NCI-H345 (cell line): ENCODE measurements around the gene LRRFIP1.
A peak's percentile ranks its signal among the peaks of the same experiment; 100 is the strongest.
"Not testable (repeated sequence)": the region's sequence is repeated elsewhere in the genome, so short reads cannot be mapped to it uniquely, and the experiment has no call there.

ENCODE experiments used
- DNase-seq: peaks from one replicate; lab custom pipeline; 2025; lab: John Stamatoyannopoulos, UW

Gene LRRFIP1

DNA sequence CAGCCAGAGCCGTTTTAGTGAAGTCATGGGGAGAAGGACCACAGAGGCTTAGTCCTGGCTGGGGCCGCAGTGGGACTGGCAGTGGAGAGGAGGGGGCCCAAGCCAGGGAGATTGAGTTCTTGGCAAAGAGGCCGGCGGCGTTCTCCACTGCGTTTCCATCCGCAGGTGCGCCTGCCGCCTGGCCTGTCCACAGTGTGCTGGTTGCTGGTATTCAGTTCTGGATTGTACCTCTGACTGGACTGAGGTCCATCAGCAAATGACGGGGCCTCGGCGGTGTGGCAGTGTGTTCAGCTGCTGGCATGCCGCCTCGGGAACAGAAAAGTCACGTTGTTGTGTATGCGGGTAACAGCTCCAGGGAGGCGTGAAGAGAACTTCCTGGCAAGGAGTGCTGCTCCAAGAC is 36.8 kb downstream of the LRRFIP1 start:
- no peak for DNase-seq

DNA sequence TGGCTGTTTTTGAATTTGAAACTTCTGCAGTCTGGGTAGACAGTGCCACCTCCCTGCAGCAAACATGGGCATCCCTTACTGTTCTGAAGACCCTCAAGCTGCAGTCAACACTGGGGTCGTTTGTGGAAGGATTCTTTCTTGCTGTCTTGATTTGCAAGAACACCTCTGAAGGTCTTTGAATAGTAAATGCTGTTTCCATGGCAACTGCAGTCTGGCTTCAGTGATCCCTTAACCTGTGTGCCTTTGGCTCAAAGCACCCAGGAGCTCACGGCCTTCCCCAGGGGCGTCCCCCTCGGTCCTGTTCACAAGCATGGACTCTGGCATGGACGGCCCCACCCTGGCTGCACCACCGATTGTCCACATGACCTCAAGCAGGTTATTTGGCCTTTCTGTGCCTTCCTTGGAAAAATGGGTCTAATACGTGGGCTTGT is 38.3 kb downstream of the LRRFIP1 start:
- no peak for DNase-seq

- no peak for DNase-seq
Measured at GRCh38 chr2:237666606-237667005, 39.2 kb downstream of the LRRFIP1 start.

GRCh38 chr2:237667050-237667576 is 39.7 kb downstream of the LRRFIP1 start:
- DNase-seq = not testable (repeated sequence)

DNA sequence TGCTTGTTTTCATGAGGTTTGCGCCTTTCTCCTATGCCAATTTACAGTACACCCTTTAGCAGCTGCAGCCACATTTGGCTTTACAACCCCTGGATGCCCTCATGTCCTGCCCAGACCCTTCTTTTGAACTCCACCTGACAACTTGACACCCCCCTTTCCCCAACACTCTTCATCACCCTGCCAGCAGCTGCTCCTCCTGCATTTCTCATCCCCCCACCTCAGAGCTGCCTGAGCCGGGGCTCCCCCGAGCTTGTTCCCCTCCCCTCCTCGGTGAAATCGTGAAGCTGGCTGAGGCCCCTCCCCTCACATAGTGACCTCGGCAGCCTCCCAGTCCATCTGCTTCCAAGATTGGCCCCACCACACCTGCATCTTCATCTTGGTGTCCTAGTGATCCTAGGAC is 40.5 kb downstream of the LRRFIP1 start:
- DNase-seq = no peak

- no peak for DNase-seq
Measured at GRCh38 chr2:237668440-237668839, 41.1 kb downstream of the LRRFIP1 start.

- DNase-seq = no peak
Measured at GRCh38 chr2:237669283-237669627, 41.9 kb downstream of the LRRFIP1 start.

- peak; percentile 81 for DNase-seq
Measured at GRCh38 chr2:237669628-237670392, 42.4 kb downstream of the LRRFIP1 start.

DNA sequence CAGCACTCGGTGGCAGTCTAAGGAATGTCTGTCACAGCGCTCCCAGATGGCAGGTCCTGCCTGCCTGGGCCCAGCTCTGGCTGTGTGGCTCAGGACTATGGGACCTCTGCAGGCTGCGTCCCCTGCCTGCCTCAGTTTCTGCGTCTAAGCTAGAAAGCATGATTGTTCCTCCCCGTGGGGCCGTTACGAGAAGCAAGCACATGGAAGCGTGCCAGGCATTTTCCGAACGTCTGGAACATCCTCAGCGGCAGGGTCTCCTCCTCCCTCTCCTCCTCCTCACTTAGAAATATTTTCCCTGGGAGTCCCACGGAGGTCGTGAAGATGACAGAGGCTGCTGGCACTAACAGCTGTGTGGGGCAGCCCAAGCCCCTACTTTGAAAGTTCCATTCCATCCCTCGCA is 43.3 kb downstream of the LRRFIP1 start:
- no peak for DNase-seq

- no peak for DNase-seq
Measured at GRCh38 chr2:237671466-237672138, 44.2 kb downstream of the LRRFIP1 start.

GRCh38 chr2:237672731-237673129 is 45.3 kb downstream of the LRRFIP1 start:
- no peak for DNase-seq

DNA sequence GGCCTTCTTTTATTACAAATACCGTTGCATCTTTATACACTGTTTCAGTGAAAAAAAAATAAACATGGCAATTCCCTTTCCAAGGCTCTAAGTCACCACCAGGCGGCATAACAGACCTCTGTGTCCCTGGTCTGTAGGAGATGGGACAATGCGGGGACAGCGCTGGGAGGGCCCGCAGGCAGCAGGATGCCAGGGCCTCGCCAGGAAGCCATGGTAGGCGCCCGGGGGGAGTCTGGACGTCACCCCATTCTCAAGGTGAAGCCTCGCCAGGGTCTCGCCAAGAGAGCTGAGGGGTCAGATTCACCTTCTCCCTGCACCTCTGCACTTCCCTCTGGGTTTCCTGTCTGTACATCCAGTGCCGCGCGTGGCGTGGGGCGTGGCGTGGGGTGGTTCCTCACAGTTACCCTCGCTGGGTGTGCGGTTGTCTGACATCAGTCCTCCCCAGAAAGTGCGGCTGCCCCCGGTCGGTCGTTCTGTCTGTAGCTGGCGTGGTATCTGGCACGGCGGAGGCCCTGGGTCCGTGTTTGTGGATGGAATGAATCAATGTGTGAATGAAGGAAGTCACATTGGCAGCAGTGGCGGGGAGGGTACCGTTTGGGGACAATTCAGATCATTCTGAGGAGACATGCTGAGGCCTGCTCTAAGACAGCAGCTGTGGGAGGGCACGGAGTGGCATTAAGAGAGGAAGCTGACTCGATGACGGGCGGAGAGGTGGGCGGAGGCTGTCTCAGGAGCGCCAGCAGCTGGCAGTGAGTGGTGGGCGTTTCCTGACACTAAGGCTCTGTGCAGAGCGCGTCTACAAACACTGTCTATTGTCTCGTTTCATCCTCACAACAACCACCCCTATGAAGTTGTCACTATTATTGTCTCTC is 46.0 kb downstream of the LRRFIP1 start:
- peak; percentile 96 for DNase-seq

- peak; percentile 48 for DNase-seq
Measured at GRCh38 chr2:237674731-237675276, 47.4 kb downstream of the LRRFIP1 start.

GRCh38 chr2:237675316-237675715 is 47.9 kb downstream of the LRRFIP1 start:
- no peak for DNase-seq

DNA sequence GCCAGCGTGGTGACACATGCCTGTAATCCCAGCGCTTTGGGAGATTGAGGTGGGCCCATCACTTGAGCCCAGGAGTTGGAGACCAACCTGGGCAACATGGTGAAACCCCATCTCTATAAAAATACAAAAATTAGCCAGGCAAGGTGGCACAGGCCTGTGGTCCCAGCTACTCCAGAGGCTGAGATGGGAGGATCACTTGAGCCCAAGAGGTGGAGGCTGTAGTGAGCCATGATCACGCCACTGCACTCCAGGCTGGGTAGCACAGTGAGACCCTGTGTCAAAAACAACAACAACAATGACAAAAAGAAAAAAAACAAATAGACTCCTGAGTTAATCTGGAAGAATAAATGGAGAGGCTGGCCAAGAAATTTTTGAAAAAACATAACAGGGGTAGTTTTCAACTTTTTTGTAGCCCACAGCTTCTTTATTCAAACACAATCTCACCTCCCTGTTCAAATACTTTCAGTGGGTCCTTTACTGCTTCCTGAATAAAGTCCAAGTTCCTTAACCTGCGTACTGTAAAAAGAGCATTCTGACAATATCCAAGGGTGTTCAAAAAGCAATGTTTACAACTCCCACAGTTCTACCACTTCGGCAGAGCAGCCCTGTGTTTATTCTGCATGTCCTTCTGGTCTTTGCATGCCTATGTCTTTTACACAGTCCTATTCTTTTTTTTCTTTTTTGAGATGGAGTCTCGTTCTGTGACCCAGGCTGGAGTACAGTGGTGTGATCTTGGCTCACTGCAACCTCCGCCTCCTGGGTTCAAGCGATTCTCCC is 53.5 kb downstream of the LRRFIP1 start:
- no peak for DNase-seq

GRCh38 chr2:237682151-237682550 is 54.8 kb downstream of the LRRFIP1 start:
- DNase-seq = no peak

- DNase-seq = no peak
Measured at GRCh38 chr2:237682856-237683670, 55.7 kb downstream of the LRRFIP1 start.

DNA sequence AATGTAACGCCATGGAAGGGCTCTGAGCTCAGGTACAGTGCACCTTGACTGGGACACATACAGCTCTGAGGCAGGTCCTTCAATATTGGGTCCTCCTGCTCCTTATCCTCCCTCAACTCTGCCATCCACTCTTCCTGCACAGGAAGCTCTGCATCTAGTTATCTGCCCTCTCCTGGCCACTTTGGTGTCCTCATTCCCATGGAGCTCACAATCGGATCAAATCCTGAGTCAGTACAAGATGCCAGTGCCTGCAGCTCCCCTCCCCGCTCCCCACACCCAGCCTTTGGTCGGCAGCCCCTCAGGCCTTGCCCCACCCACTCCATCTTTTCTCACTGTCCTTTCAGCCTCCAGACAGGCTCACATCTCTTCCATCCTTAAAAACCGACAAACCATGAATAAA is 58.0 kb downstream of the LRRFIP1 start:
- DNase-seq = no peak

GRCh38 chr2:237686659-237687136 is 59.3 kb downstream of the LRRFIP1 start:
- DNase-seq = no peak

GRCh38 chr2:237688081-237688480 is 60.7 kb downstream of the LRRFIP1 start:
- no peak for DNase-seq
